WTC11 (cell line): ENCODE measurements around the gene PRKCZ. TPM values are rescaled to one million over a fixed set of nuclear protein-coding genes. Genes with fewer than 3 reads are reported as not detected.

ENCODE experiments used
- ATAC-seq: fragments of 200-7000 bp; cut with Tn5 transposase; 2 replicates; pipeline ENCODE4 v1.10.0; 2021; ENCODE audit warnings: mild to moderate bottlenecking, moderate library complexity
- CTCF ChIA-PET: fragments of 300-600 bp; sonication (Branson Sonifier 250); formaldehyde crosslinking; loops from one replicate; lab custom pipeline; 2021; ENCODE audit warnings: antibody characterized with exemption; lab: Charles Lee
- POLR2A ChIA-PET: fragments of 350-600 bp; sonication (Branson Sonifier 250); formaldehyde crosslinking; loops from one replicate; lab custom pipeline; 2021; ENCODE audit warnings: antibody characterized with exemption; lab: Charles Lee
- DNase-seq: peaks from one replicate; pipeline ENCODE4 v3.0.0; 2021; ENCODE audit warnings: low spot score
- H3K27ac Mint-ChIP-seq: 2 replicates; pipeline ENCODE4 v1.8.0; 2021; ENCODE audit warnings: mixed read lengths
- H3K27me3 Mint-ChIP-seq: 2 replicates; pipeline ENCODE4 v1.8.0; 2021; ENCODE audit warnings: low read depth, mild to moderate bottlenecking, moderate library complexity, mixed read lengths
- H3K36me3 Mint-ChIP-seq: 2 replicates; pipeline ENCODE4 v1.8.0; 2021; ENCODE audit warnings: mixed read lengths
- H3K4me1 Mint-ChIP-seq: 2 replicates; pipeline ENCODE4 v1.8.0; 2022; ENCODE audit warnings: mixed read lengths
- H3K4me3 Mint-ChIP-seq: 2 replicates; pipeline ENCODE4 v1.8.0; 2021; ENCODE audit warnings: mild to moderate bottlenecking, moderate library complexity, mixed read lengths
- H3K9me3 Mint-ChIP-seq: 2 replicates; pipeline ENCODE4 v1.8.0; 2021; ENCODE audit warnings: mixed read lengths
- ELF4 ChIP-seq: sonication (generic); formaldehyde crosslinking; IDR thresholded peaks from 2 replicates; pipeline ENCODE4 v1.8.1; 2022; ENCODE audit warnings: low read depth, mild to moderate bottlenecking, moderate library complexity, missing genetic modification reagents
- FOXJ3 ChIP-seq: sonication (generic); formaldehyde crosslinking; IDR thresholded peaks from 2 replicates; pipeline ENCODE4 v1.9.0; 2021; ENCODE audit warnings: missing genetic modification reagents, mild to moderate bottlenecking, borderline replicate concordance
- FOXK1 ChIP-seq: sonication (generic); formaldehyde crosslinking; IDR thresholded peaks from 2 replicates; pipeline ENCODE4 v1.8.0; 2022; ENCODE audit warnings: mild to moderate bottlenecking, moderate library complexity, missing genetic modification reagents
- FOXP1 ChIP-seq: sonication (generic); formaldehyde crosslinking; IDR thresholded peaks from 2 replicates; pipeline ENCODE4 v1.8.0; 2022; ENCODE audit warnings: missing genetic modification reagents, mild to moderate bottlenecking, moderate library complexity, borderline replicate concordance
- KAT7 ChIP-seq: sonication (generic); formaldehyde crosslinking; IDR thresholded peaks from 2 replicates; pipeline ENCODE4 v1.8.1; 2023; ENCODE audit warnings: missing genetic modification reagents, mild to moderate bottlenecking, borderline replicate concordance
- NR1H2 ChIP-seq: sonication (generic); formaldehyde crosslinking; IDR thresholded peaks from 2 replicates; pipeline ENCODE4 v1.9.0; 2021; ENCODE audit warnings: mild to moderate bottlenecking, moderate library complexity, missing genetic modification reagents
- NR3C1 ChIP-seq: sonication (generic); formaldehyde crosslinking; conservative IDR thresholded peaks from 2 replicates; pipeline ENCODE4 v1.8.1; 2023; ENCODE audit warnings: low read depth, mild to moderate bottlenecking, missing genetic modification reagents
- SMAD4 ChIP-seq: sonication (generic); formaldehyde crosslinking; IDR thresholded peaks from 2 replicates; pipeline ENCODE4 v1.8.0; 2022; ENCODE audit warnings: mild to moderate bottlenecking, missing genetic modification reagents
- STAT6 ChIP-seq: sonication (generic); formaldehyde crosslinking; conservative IDR thresholded peaks from 2 replicates; pipeline ENCODE4 v1.8.1; 2023; ENCODE audit warnings: mild to moderate bottlenecking, low read depth, missing genetic modification reagents, moderate library complexity
- TEAD4 ChIP-seq: sonication (generic); formaldehyde crosslinking; IDR thresholded peaks from 2 replicates; pipeline ENCODE4 v1.8.0; 2022; ENCODE audit warnings: mild to moderate bottlenecking, missing genetic modification reagents
- USF2 ChIP-seq: sonication (generic); formaldehyde crosslinking; IDR thresholded peaks from 2 replicates; pipeline ENCODE4 v1.8.1; 2023; ENCODE audit warnings: mild to moderate bottlenecking, missing genetic modification reagents, moderate library complexity
- ZNF219 ChIP-seq: sonication (generic); formaldehyde crosslinking; IDR thresholded peaks from 2 replicates; pipeline ENCODE4 v1.8.0; 2023; ENCODE audit warnings: missing genetic modification reagents, mild to moderate bottlenecking, borderline replicate concordance
- ZNF232 ChIP-seq: sonication (generic); formaldehyde crosslinking; IDR thresholded peaks from 2 replicates; pipeline ENCODE4 v1.8.0; 2022; ENCODE audit warnings: mild to moderate bottlenecking, missing genetic modification reagents
- total RNA-seq: library from RNA; stranded (reverse); gene quantifications from 3 replicates; pipeline ENCODE4 v1.2.3, GENCODE V29; 2021
- TF ChIP-seq, protein P1 (sequence below): sonication (generic); formaldehyde crosslinking; IDR thresholded peaks from 2 replicates; pipeline ENCODE4 v1.8.1; 2023; ENCODE audit warnings: mild to moderate bottlenecking, missing genetic modification reagents
- TF ChIP-seq, protein P2 (sequence below): fragments of 200-600 bp; IDR thresholded peaks from 2 replicates; pipeline ENCODE4 v1.8.0; 2022; ENCODE audit warnings: antibody characterized with exemption
- TF ChIP-seq, protein P3 (sequence below): sonication (generic); formaldehyde crosslinking; IDR thresholded peaks from 2 replicates; pipeline ENCODE4 v1.8.0; 2023; ENCODE audit warnings: missing genetic modification reagents

The PRKCZ gene
- total RNA-seq, 1 experiment from 2014 or later, result 52.5 TPM

GRCh38 chr1:2175681-2176454, 125.7 kb downstream of the PRKCZ start:
- TF ChIP-seq, protein P1, sequence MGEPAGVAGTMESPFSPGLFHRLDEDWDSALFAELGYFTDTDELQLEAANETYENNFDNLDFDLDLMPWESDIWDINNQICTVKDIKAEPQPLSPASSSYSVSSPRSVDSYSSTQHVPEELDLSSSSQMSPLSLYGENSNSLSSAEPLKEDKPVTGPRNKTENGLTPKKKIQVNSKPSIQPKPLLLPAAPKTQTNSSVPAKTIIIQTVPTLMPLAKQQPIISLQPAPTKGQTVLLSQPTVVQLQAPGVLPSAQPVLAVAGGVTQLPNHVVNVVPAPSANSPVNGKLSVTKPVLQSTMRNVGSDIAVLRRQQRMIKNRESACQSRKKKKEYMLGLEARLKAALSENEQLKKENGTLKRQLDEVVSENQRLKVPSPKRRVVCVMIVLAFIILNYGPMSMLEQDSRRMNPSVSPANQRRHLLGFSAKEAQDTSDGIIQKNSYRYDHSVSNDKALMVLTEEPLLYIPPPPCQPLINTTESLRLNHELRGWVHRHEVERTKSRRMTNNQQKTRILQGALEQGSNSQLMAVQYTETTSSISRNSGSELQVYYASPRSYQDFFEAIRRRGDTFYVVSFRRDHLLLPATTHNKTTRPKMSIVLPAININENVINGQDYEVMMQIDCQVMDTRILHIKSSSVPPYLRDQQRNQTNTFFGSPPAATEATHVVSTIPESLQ (CRISPR knock-in tag), result no peak
- TF ChIP-seq ELF4 (CRISPR knock-in tag), result no peak
- TF ChIP-seq, protein P2, sequence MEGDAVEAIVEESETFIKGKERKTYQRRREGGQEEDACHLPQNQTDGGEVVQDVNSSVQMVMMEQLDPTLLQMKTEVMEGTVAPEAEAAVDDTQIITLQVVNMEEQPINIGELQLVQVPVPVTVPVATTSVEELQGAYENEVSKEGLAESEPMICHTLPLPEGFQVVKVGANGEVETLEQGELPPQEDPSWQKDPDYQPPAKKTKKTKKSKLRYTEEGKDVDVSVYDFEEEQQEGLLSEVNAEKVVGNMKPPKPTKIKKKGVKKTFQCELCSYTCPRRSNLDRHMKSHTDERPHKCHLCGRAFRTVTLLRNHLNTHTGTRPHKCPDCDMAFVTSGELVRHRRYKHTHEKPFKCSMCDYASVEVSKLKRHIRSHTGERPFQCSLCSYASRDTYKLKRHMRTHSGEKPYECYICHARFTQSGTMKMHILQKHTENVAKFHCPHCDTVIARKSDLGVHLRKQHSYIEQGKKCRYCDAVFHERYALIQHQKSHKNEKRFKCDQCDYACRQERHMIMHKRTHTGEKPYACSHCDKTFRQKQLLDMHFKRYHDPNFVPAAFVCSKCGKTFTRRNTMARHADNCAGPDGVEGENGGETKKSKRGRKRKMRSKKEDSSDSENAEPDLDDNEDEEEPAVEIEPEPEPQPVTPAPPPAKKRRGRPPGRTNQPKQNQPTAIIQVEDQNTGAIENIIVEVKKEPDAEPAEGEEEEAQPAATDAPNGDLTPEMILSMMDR, result no peak
- no peak for TF ChIP-seq FOXP1 (CRISPR knock-in tag)
- TF ChIP-seq SMAD4 (CRISPR knock-in tag), result no peak
- no peak for TF ChIP-seq FOXJ3 (CRISPR knock-in tag)
- no peak for TF ChIP-seq ZNF232 (CRISPR knock-in tag)
- Mint-ChIP-seq H3K36me3 (peaks cover 19% of the 10 kb centered on the region), H3K4me3 (no peak overlapping the region), H3K27me3 (no peaks in the 10 kb centered on the region), H3K27ac (peak overlapping the region; percentile 57), H3K9me3 (no peaks in the 10 kb centered on the region), H3K4me1 (0 out of 2 replicates have a peak, but pooled peaks cover 3% of the 10 kb centered on the region)
- DNase-seq (no peak), ATAC-seq (0 out of 2 replicates have a peak, but pooled peaks have one; percentile 8)
- ChIA-PET CTCF (interaction anchor here (0.8 to 3.2 kb wide), 10 partner anchors 8 to 126 kb away, joined by 3 to 39 read pairs (median 18); partner anchors contain the start of genes FAAP20 and PRKCZ), POLR2A (no interaction called here)

- POLR2A ChIA-PET, result no interaction called here
- Mint-ChIP-seq H3K27ac (no peak overlapping the region), H3K27me3 (no peaks in the 10 kb centered on the region), H3K36me3 (peaks cover 19% of the 10 kb centered on the region), H3K4me3 (no peak overlapping the region), H3K9me3 (no peaks in the 10 kb centered on the region), H3K4me1 (0 out of 2 replicates have a peak, but pooled peaks cover 3% of the 10 kb centered on the region)
- TF ChIP-seq FOXK1 (CRISPR knock-in tag) (no peak), STAT6 (CRISPR knock-in tag) (no peak)
- CTCF ChIA-PET, result interaction anchor here (0.8 to 2.6 kb wide), 3 partner anchors 18 to 127 kb away, joined by 3 to 21 read pairs (median 3); partner anchors contain the start of genes FAAP20 and PRKCZ
- no peak for DNase-seq
- ATAC-seq, result no peak
These were observed 126.4 kb downstream of the PRKCZ start for GRCh38 chr1:2176615-2177014.

DNA sequence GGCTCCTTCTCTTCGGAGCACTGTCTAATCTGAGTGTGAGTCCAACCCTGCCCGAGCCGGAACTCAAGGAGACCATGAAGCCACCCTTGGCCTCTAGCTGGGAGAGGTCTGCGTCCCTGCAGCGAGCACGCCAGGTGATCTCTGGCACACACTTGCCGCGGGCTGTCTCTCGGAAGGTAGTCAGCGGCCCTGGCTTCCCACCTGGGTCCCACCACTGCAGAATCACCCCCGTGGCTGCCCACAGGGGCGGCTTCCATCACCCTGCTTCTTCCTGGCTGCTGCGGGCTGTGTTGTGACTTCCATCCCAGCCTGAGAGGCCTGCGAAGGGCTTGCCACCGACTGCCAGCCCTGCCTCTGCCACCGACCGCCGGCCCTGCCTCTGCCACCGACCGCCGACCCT, 127.3 kb downstream of the PRKCZ start:
- H3K4me1 Mint-ChIP-seq, result 0 out of 2 replicates have a peak, but pooled peaks cover 3% of the 10 kb centered on the region
- H3K27ac Mint-ChIP-seq, result no peak overlapping the region
- DNase-seq, result no peak
- no peak overlapping the region for H3K4me3 Mint-ChIP-seq
- H3K36me3 Mint-ChIP-seq, result peaks cover 19% of the 10 kb centered on the region
- ATAC-seq, result no peak
- no peaks in the 10 kb centered on the region for H3K27me3 Mint-ChIP-seq
- CTCF ChIA-PET, result interaction anchor here (2.4 kb wide), 1 partner anchor 38 kb away, joined by 6 read pairs; no protein-coding TSS in a partner anchor
- no peaks in the 10 kb centered on the region for H3K9me3 Mint-ChIP-seq
- TF ChIP-seq TEAD4 (no peak), NR1H2 (no peak), ZNF219 (CRISPR knock-in tag) (no peak), KAT7 (CRISPR knock-in tag) (no peak), USF2 (CRISPR knock-in tag) (no peak), NR3C1 (CRISPR knock-in tag) (no peak)
- TF ChIP-seq, protein P3, sequence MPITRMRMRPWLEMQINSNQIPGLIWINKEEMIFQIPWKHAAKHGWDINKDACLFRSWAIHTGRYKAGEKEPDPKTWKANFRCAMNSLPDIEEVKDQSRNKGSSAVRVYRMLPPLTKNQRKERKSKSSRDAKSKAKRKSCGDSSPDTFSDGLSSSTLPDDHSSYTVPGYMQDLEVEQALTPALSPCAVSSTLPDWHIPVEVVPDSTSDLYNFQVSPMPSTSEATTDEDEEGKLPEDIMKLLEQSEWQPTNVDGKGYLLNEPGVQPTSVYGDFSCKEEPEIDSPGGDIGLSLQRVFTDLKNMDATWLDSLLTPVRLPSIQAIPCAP (CRISPR knock-in tag), result no peak
- POLR2A ChIA-PET, result no interaction called here
